Measurements from ENCODE around the gene TIMP2. TPM values are rescaled to one million over a fixed set of nuclear protein-coding genes. Genes with fewer than 3 reads are reported as not detected.

TIMP2 gene
- total RNA-seq, 4 donors from 2014 or later: 119 to 399 (median 127) TPM

GRCh38 chr17:78839235-78839761, 85.9 kb downstream of the TIMP2 start:
- intact Hi-C loops (cut with DNase I; ENCODE audit: low total_unique reads): loop anchor here (5.0 kb wide), 1 partner anchor 768 kb away; no protein-coding TSS in a partner anchor
- no peaks in the 10 kb centered on the region for H3K36me3 ChIP-seq
- TF ChIP-seq POLR2A (IDR thresholded peaks at IDR 0.05) (no peak), CTCF (IDR thresholded peaks at IDR 0.05) (no peak)
- no peaks in the 10 kb centered on the region for H3K9me3 ChIP-seq
- peak overlapping the region; percentile 89 to 97 for H3K27ac ChIP-seq
- no peak for DNase-seq
- peaks cover 0 to 11% of the 10 kb centered on the region in 2 donors for H3K4me1 ChIP-seq
- peak overlapping the region; percentile 86 to 95 for H3K4me3 ChIP-seq
- no peaks in the 10 kb centered on the region for H3K27me3 ChIP-seq

GRCh38 chr17:78838574-78839005, 86.6 kb downstream of the TIMP2 start:
- Histone ChIP-seq H3K27ac (no peak overlapping the region), H3K36me3 (no peaks in the 10 kb centered on the region), H3K27me3 (no peaks in the 10 kb centered on the region), H3K4me3 (peak overlapping the region in 1 of 2 donors; percentile 86), H3K9me3 (no peaks in the 10 kb centered on the region), H3K4me1 (peaks cover 0 to 11% of the 10 kb centered on the region in 2 donors)
- intact Hi-C loops (cut with DNase I; ENCODE audit: low total_unique reads): loop anchor here (5.0 kb wide), 1 partner anchor 769 kb away; no protein-coding TSS in a partner anchor
- no peak for DNase-seq
- TF ChIP-seq CTCF (IDR thresholded peaks at IDR 0.05) (no peak), POLR2A (IDR thresholded peaks at IDR 0.05) (no peak)

- H3K9me3 ChIP-seq: no peaks in the 10 kb centered on the region
- H3K27ac ChIP-seq: no peak overlapping the region
- intact Hi-C loops (cut with DNase I; ENCODE audit: low total_unique reads): loop anchor here (5.0 kb wide), 1 partner anchor 771 kb away; no protein-coding TSS in a partner anchor
- H3K4me1 ChIP-seq: peaks cover 0 to 11% of the 10 kb centered on the region in 2 donors
- H3K4me3 ChIP-seq: no peak overlapping the region
- no peak for DNase-seq
- TF ChIP-seq CTCF (IDR thresholded peaks at IDR 0.05): no peak
- no peak for TF ChIP-seq POLR2A (IDR thresholded peaks at IDR 0.05)
- H3K36me3 ChIP-seq: no peaks in the 10 kb centered on the region
- no peaks in the 10 kb centered on the region for H3K27me3 ChIP-seq
These were observed 88.7 kb downstream of the TIMP2 start for GRCh38 chr17:78836420-78837021.

- peaks cover 0 to 11% of the 10 kb centered on the region in 2 donors for H3K4me1 ChIP-seq
- H3K36me3 ChIP-seq: no peaks in the 10 kb centered on the region
- H3K27me3 ChIP-seq: no peaks in the 10 kb centered on the region
- DNase-seq: no peak
- H3K9me3 ChIP-seq: no peaks in the 10 kb centered on the region
- TF ChIP-seq POLR2A (IDR thresholded peaks at IDR 0.05) (no peak), CTCF (IDR thresholded peaks at IDR 0.05) (no peak)
- H3K4me3 ChIP-seq: no peak overlapping the region
- H3K27ac ChIP-seq: no peak overlapping the region
- intact Hi-C loops (cut with DNase I; ENCODE audit: low total_unique reads): no loop called here
These were observed 90.6 kb downstream of the TIMP2 start for GRCh38 chr17:78834571-78834970.

GRCh38 chr17:78832541-78832810, 92.7 kb downstream of the TIMP2 start:
- TF ChIP-seq CTCF (IDR thresholded peaks at IDR 0.05) (no peak), POLR2A (IDR thresholded peaks at IDR 0.05) (no peak)
- H3K36me3 ChIP-seq: no peaks in the 10 kb centered on the region

More at GRCh38 chr17:78832541-78832810, 92.7 kb downstream of the TIMP2 start:
- intact Hi-C loops (cut with DNase I; ENCODE audit: low total_unique reads): no loop called here
- peaks cover 0 to 2% of the 10 kb centered on the region in 2 donors for H3K4me1 ChIP-seq
- DNase-seq: no peak
- no peaks in the 10 kb centered on the region for H3K27me3 ChIP-seq
- no peak overlapping the region for H3K27ac ChIP-seq
- H3K4me3 ChIP-seq: no peak overlapping the region
- H3K9me3 ChIP-seq: no peaks in the 10 kb centered on the region

Measured in uterus (tissue), 4 donors.